SK-N-SH treated with all-trans-retinoic acid at 6 μM for 48 hours (cell line): ENCODE results near the gene KCNG1.

Experiments
- ATAC-seq: fragments of 200-7000 bp; cut with Tn5 transposase; 3 replicates; pipeline ENCODE4 v1.9.1; 2020; ENCODE audit warnings: mild to moderate bottlenecking, moderate library complexity
- ARNTL ChIP-seq: fragments of 450-650 bp; formaldehyde crosslinking; IDR thresholded peaks from 2 replicates; pipeline ENCODE4 v1.5.0; 2020; ENCODE audit warnings: low read depth, mild to moderate bottlenecking, moderate library complexity, borderline replicate concordance
- BACH2 ChIP-seq: fragments of 250-450 bp; sonication (Bioruptor Pico); IDR thresholded peaks from 2 replicates; pipeline ENCODE4 v1.9.0; 2021; ENCODE audit warnings: mild to moderate bottlenecking, borderline replicate concordance
- CSDC2 ChIP-seq: fragments of 250-450 bp; sonication (Bioruptor Pico); IDR thresholded peaks from 2 replicates; pipeline ENCODE4 v1.5.0; 2020; ENCODE audit warnings: mild to moderate bottlenecking, moderate library complexity
- CSRNP3 ChIP-seq: fragments of 250-450 bp; sonication (Bioruptor Pico); IDR thresholded peaks from 2 replicates; pipeline ENCODE4 v1.5.1; 2021; ENCODE audit warnings: mild to moderate bottlenecking, moderate library complexity
- ESRRG ChIP-seq: fragments of 250-450 bp; sonication (Bioruptor Pico); IDR thresholded peaks from 2 replicates; pipeline ENCODE4 v1.6.1; 2021; ENCODE audit warnings: mild to moderate bottlenecking
- GLIS3 ChIP-seq: fragments of 250-450 bp; sonication (Bioruptor Pico); IDR thresholded peaks from 2 replicates; pipeline ENCODE4 v1.5.0; 2020; ENCODE audit warnings: mild to moderate bottlenecking, moderate library complexity
- ISL1 ChIP-seq: fragments of 250-450 bp; sonication (Bioruptor Pico); IDR thresholded peaks from 2 replicates; pipeline ENCODE4 v2.1.2; 2022; ENCODE audit warnings: mild to moderate bottlenecking, moderate library complexity
- PPARA ChIP-seq: fragments of 250-450 bp; sonication (Bioruptor Pico); IDR thresholded peaks from 2 replicates; pipeline ENCODE4 v1.5.0; 2020; ENCODE audit warnings: mild to moderate bottlenecking, borderline replicate concordance
- RARB ChIP-seq: fragments of 250-450 bp; sonication (Bioruptor Pico); IDR thresholded peaks from 2 replicates; pipeline ENCODE4 v1.8.0; 2021; ENCODE audit warnings: mild to moderate bottlenecking, moderate library complexity
- SNAI2 ChIP-seq: fragments of 250-450 bp; sonication (Bioruptor Pico); IDR thresholded peaks from 2 replicates; pipeline ENCODE4 v1.5.0; 2020; ENCODE audit warnings: mild to moderate bottlenecking, moderate library complexity
- TOX ChIP-seq: fragments of 250-450 bp; sonication (Bioruptor Pico); IDR thresholded peaks from 2 replicates; pipeline ENCODE4 v1.8.0; 2021; ENCODE audit warnings: mild to moderate bottlenecking, moderate library complexity, borderline replicate concordance
- ZC3H10 ChIP-seq: fragments of 250-450 bp; sonication (Bioruptor Pico); IDR thresholded peaks from 2 replicates; pipeline ENCODE4 v1.5.1; 2021; ENCODE audit warnings: mild to moderate bottlenecking, moderate library complexity
- ZFP3 ChIP-seq: fragments of 250-450 bp; sonication (Bioruptor Pico); IDR thresholded peaks from 2 replicates; pipeline ENCODE4 v1.5.0; 2020; ENCODE audit warnings: mild to moderate bottlenecking, moderate library complexity
- ZFP30 ChIP-seq: fragments of 450-650 bp; formaldehyde crosslinking; IDR thresholded peaks from 2 replicates; pipeline ENCODE4 v1.5.0; 2022; ENCODE audit warnings: mild to moderate bottlenecking, moderate library complexity
- ZNF565 ChIP-seq: fragments of 450-650 bp; formaldehyde crosslinking; conservative IDR thresholded peaks from 2 replicates; pipeline ENCODE4 v1.5.0; 2020; ENCODE audit warnings: low read depth, mild to moderate bottlenecking, moderate library complexity
- ZNF70 ChIP-seq: fragments of 450-650 bp; formaldehyde crosslinking; IDR thresholded peaks from 2 replicates; pipeline ENCODE4 v1.5.0; 2020; ENCODE audit warnings: mild to moderate bottlenecking, moderate library complexity
- ZNF8 ChIP-seq: fragments of 450-650 bp; formaldehyde crosslinking; IDR thresholded peaks from 2 replicates; pipeline ENCODE4 v1.5.0; 2020; ENCODE audit warnings: mild to moderate bottlenecking, moderate library complexity
- TF ChIP-seq, protein P1 (sequence below): fragments of 250-450 bp; sonication (Bioruptor Pico); IDR thresholded peaks from 2 replicates; pipeline ENCODE4 v1.8.0; 2020; ENCODE audit warnings: mild to moderate bottlenecking, moderate library complexity, borderline replicate concordance
- TF ChIP-seq, protein P2 (sequence below): fragments of 250-450 bp; sonication (Bioruptor Pico); IDR thresholded peaks from 2 replicates; pipeline ENCODE4 v1.5.0; 2020; ENCODE audit warnings: mild to moderate bottlenecking, moderate library complexity
- TF ChIP-seq, protein P3 (sequence below): fragments of 250-450 bp; sonication (Bioruptor Pico); IDR thresholded peaks from 2 replicates; pipeline ENCODE4 v1.5.1; 2020; ENCODE audit warnings: low read depth, mild to moderate bottlenecking, moderate library complexity

KCNG1 gene

DNA sequence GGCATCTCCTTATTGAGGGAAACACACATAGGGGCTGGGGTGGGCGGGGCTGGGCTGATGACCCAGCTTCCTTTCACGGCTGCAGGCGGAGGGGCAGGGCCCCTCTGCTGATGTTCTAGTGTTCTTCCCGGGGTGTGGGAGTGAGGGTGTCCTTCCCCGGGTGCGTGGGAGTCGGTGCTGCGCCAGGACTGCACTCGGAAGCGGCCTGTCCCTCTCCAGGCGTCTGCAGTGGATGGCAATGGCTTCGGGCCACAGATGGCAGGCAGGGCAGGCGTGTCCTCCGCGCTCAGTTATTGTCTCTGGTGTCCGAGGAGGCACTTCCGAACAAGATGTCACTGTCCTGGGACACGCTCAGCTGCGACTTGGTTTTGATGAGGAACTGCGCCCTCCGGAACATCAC lies 19.2 kb downstream of the KCNG1 start:
- ATAC-seq: no peak
- TF ChIP-seq CSRNP3 (CRISPR knock-in tag) (no peak), CSDC2 (CRISPR knock-in tag) (no peak), ZFP30 (CRISPR knock-in tag) (no peak), PPARA (CRISPR knock-in tag) (no peak), ESRRG (CRISPR knock-in tag) (no peak), SNAI2 (CRISPR knock-in tag) (no peak), BACH2 (CRISPR knock-in tag) (no peak), TOX (CRISPR knock-in tag) (no peak), ARNTL (CRISPR knock-in tag) (no peak), GLIS3 (CRISPR knock-in tag) (no peak), RARB (CRISPR knock-in tag) (no peak), ZC3H10 (CRISPR knock-in tag) (no peak), ZFP3 (CRISPR knock-in tag) (no peak)
- TF ChIP-seq, protein P1, sequence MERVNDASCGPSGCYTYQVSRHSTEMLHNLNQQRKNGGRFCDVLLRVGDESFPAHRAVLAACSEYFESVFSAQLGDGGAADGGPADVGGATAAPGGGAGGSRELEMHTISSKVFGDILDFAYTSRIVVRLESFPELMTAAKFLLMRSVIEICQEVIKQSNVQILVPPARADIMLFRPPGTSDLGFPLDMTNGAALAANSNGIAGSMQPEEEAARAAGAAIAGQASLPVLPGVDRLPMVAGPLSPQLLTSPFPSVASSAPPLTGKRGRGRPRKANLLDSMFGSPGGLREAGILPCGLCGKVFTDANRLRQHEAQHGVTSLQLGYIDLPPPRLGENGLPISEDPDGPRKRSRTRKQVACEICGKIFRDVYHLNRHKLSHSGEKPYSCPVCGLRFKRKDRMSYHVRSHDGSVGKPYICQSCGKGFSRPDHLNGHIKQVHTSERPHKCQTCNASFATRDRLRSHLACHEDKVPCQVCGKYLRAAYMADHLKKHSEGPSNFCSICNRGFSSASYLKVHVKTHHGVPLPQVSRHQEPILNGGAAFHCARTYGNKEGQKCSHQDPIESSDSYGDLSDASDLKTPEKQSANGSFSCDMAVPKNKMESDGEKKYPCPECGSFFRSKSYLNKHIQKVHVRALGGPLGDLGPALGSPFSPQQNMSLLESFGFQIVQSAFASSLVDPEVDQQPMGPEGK (CRISPR knock-in tag): no peak
- TF ChIP-seq, protein P2, sequence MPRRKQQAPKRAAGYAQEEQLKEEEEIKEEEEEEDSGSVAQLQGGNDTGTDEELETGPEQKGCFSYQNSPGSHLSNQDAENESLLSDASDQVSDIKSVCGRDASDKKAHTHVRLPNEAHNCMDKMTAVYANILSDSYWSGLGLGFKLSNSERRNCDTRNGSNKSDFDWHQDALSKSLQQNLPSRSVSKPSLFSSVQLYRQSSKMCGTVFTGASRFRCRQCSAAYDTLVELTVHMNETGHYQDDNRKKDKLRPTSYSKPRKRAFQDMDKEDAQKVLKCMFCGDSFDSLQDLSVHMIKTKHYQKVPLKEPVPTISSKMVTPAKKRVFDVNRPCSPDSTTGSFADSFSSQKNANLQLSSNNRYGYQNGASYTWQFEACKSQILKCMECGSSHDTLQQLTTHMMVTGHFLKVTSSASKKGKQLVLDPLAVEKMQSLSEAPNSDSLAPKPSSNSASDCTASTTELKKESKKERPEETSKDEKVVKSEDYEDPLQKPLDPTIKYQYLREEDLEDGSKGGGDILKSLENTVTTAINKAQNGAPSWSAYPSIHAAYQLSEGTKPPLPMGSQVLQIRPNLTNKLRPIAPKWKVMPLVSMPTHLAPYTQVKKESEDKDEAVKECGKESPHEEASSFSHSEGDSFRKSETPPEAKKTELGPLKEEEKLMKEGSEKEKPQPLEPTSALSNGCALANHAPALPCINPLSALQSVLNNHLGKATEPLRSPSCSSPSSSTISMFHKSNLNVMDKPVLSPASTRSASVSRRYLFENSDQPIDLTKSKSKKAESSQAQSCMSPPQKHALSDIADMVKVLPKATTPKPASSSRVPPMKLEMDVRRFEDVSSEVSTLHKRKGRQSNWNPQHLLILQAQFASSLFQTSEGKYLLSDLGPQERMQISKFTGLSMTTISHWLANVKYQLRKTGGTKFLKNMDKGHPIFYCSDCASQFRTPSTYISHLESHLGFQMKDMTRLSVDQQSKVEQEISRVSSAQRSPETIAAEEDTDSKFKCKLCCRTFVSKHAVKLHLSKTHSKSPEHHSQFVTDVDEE: no peak
- TF ChIP-seq, all 23 proteins: peak for 0

DNA sequence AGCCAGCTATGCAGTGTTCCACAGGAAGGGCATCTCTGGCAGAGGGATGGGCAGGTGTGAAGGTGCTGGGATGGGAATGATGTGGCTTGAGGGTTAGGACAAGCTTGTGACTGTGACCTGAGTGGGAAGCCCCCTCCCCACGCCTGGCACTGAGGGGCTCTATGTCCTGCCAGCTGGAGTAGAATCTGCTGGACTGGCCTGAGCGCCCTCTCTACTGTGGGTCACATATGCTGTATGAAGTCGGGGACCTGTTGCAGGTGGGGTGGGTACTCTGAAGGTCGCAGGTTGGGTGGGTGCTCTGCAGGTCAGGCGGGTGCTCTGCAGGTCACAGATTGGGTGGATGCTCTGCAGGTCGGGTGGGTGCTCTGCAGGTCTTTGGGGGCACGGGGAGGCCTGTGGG lies 20.3 kb downstream of the KCNG1 start:
- no peak for TF ChIP-seq CSDC2 (CRISPR knock-in tag)
- no peak for TF ChIP-seq ZNF565 (CRISPR knock-in tag)
- TF ChIP-seq CSRNP3 (CRISPR knock-in tag): no peak
- TF ChIP-seq ZNF70: no peak
- no peak for TF ChIP-seq PPARA (CRISPR knock-in tag)
- no peak for ATAC-seq

DNA sequence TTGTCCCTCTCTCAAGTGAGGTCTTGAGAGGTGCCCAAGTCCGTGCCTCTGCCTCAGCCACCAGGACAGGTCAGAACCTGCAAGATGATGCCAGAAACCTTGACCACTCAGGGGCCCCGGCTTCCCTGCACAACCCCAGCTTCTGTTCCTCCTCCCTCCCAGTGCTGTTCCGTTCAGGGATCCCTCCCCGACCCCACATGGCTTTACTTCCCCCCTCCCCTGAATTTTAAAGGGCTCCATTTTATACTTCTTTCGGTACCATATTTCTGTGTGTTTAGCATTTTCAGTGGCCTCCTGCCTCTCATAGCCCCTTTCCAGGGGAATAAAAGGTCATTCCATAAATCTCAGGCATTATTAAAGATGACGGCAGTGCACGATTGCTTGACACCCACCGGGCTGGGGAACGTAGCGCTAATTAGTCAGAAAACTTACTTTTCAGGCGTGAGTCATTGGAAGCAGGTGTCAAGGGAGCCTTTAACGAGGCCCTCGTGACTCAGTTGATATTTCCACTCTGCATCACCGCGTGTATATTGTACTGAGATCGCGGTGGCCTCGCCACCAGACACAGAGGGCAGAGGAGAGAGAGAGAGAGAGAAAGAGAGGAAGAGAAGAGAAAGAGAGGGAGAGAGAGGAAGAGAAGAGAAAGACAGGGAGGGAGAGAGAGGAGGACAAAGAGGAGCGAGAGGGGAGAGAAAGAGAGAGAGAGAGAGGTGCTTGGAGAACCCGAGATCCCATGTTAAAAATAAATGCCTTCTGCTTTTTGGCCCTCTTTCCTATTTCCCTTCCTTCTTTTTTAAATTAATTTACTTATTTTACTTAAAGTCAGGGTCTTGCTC lies 21.3 kb downstream of the KCNG1 start:
- TF ChIP-seq ZNF8 (CRISPR knock-in tag) (no peak), CSRNP3 (CRISPR knock-in tag) (no peak)
- ATAC-seq: no peak

DNA sequence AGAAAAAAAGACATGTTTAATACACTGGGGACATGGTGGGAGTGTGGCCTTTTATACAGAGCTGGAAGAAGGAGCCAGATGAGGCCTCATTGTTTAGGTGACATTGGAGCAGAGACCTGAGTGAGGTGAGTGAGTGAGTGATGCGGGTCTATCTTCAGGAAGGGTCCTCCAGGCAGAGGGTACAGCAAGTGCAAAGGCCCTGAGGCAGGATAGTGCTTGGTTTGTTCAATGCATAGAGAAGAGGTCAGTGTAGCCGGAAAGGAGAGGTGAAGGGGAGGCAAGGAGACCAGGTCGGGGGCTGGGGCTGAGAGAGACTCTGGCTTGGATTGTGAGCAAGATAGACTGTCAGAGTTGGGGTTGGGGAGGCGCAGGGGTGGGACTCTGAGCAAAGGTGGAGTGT lies 23.6 kb downstream of the KCNG1 start:
- no peak for ATAC-seq
- TF ChIP-seq BACH2 (CRISPR knock-in tag): no peak
- TF ChIP-seq ISL1 (CRISPR knock-in tag): no peak
- TF ChIP-seq, protein P3, sequence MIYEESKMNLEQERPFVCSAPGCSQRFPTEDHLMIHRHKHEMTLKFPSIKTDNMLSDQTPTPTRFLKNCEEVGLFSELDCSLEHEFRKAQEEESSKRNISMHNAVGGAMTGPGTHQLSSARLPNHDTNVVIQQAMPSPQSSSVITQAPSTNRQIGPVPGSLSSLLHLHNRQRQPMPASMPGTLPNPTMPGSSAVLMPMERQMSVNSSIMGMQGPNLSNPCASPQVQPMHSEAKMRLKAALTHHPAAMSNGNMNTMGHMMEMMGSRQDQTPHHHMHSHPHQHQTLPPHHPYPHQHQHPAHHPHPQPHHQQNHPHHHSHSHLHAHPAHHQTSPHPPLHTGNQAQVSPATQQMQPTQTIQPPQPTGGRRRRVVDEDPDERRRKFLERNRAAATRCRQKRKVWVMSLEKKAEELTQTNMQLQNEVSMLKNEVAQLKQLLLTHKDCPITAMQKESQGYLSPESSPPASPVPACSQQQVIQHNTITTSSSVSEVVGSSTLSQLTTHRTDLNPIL (CRISPR knock-in tag): no peak
- no peak for TF ChIP-seq RARB (CRISPR knock-in tag)
- TF ChIP-seq CSRNP3 (CRISPR knock-in tag): no peak
- no peak for TF ChIP-seq ZNF70
- TF ChIP-seq, protein P1 (CRISPR knock-in tag): no peak
- TF ChIP-seq, all 23 proteins: peak for 0
